ENCODE measurements around the gene CANT1. TPM values are rescaled to one million over a fixed set of nuclear protein-coding genes. Genes with fewer than 3 reads are reported as not detected.

Gene CANT1
- total RNA-seq, 2 donors from 2014 or later, result 57.5 to 61.8 TPM

DNA sequence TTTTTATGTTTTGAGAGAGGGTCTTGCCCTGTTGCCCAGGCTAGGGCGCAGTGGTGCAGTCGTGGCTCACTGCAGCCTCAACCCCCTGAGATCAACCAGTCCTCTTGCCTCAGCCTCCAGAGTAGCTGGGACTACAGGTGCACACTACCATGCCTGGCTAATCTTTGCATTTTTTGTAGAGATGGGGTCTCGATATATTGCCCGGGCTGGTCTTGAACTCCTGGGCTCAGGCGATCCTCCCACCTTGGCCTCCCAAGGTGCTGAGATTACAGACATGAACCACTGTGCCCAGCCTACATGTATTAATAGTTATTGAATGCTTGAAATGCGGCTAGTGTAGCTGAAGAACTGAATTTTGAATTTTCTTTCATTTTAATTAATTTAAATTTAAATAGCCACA is 26.6 kb upstream of the CANT1 start:
- H3K27ac ChIP-seq (ENCODE audit: low read depth, low read length), result no peak overlapping the region

GRCh38 chr17:79035686-79036085 is 26.1 kb upstream of the CANT1 start:
- no peaks in the 10 kb centered on the region for H3K27me3 ChIP-seq (ENCODE audit: control insufficient read depth, insufficient read depth, low read length, poor library complexity, severe bottlenecking)
- Mint-ChIP-seq H3K4me1 (no peaks in the 10 kb centered on the region), H3K4me3 (no peak overlapping the region), H3K36me3 (ENCODE audit: low read depth) (no peaks in the 10 kb centered on the region), H3K27ac (no peak overlapping the region), H3K27me3 (ENCODE audit: insufficient read depth) (peaks cover 34% of the 10 kb centered on the region), H3K9me3 (no peaks in the 10 kb centered on the region)
- no peaks in the 10 kb centered on the region for H3K9me3 ChIP-seq (ENCODE audit: control insufficient read depth, low read length)
- no peaks in the 10 kb centered on the region for H3K4me1 ChIP-seq (ENCODE audit: control insufficient read depth, insufficient read depth, low read length)
- H3K27ac ChIP-seq (ENCODE audit: low read depth, low read length), result no peak overlapping the region
- no peak overlapping the region for H3K9ac ChIP-seq (ENCODE audit: extremely low read depth, low read length, poor library complexity, severe bottlenecking)
- TF ChIP-seq, protein P1, sequence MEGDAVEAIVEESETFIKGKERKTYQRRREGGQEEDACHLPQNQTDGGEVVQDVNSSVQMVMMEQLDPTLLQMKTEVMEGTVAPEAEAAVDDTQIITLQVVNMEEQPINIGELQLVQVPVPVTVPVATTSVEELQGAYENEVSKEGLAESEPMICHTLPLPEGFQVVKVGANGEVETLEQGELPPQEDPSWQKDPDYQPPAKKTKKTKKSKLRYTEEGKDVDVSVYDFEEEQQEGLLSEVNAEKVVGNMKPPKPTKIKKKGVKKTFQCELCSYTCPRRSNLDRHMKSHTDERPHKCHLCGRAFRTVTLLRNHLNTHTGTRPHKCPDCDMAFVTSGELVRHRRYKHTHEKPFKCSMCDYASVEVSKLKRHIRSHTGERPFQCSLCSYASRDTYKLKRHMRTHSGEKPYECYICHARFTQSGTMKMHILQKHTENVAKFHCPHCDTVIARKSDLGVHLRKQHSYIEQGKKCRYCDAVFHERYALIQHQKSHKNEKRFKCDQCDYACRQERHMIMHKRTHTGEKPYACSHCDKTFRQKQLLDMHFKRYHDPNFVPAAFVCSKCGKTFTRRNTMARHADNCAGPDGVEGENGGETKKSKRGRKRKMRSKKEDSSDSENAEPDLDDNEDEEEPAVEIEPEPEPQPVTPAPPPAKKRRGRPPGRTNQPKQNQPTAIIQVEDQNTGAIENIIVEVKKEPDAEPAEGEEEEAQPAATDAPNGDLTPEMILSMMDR (conservative IDR thresholded peaks at IDR 0.05), result no peak
- H3K4me3 ChIP-seq (ENCODE audit: low read length), result no peak overlapping the region
- H3K36me3 ChIP-seq (ENCODE audit: control insufficient read depth, insufficient read depth, low read length), result no peaks in the 10 kb centered on the region
- peak; percentile 32 for DNase-seq
- WGBS, 2 experiments (ENCODE audit: insufficient coverage in 1 of 2, insufficient read length in 1 of 2), result 93 to 96% methylated on average over 4 to 6 of the region's 6 CpGs

More for the DNA sequence above, 26.6 kb upstream of the CANT1 start:
- H3K27ac Mint-ChIP-seq, result no peak overlapping the region
- TF ChIP-seq, protein P1 (conservative IDR thresholded peaks at IDR 0.05), result no peak
- no peaks in the 10 kb centered on the region for H3K36me3 Mint-ChIP-seq (ENCODE audit: low read depth)
- H3K36me3 ChIP-seq (ENCODE audit: control insufficient read depth, insufficient read depth, low read length), result no peaks in the 10 kb centered on the region
- H3K4me3 Mint-ChIP-seq, result no peak overlapping the region
- peaks cover 31% of the 10 kb centered on the region for H3K27me3 Mint-ChIP-seq (ENCODE audit: insufficient read depth)
- H3K9me3 Mint-ChIP-seq, result no peaks in the 10 kb centered on the region
- no peaks in the 10 kb centered on the region for H3K27me3 ChIP-seq (ENCODE audit: control insufficient read depth, insufficient read depth, low read length, poor library complexity, severe bottlenecking)
- no peaks in the 10 kb centered on the region for H3K4me1 Mint-ChIP-seq
- no peaks in the 10 kb centered on the region for H3K4me1 ChIP-seq (ENCODE audit: control insufficient read depth, insufficient read depth, low read length)
- H3K4me3 ChIP-seq (ENCODE audit: low read length), result no peak overlapping the region
- WGBS, 2 experiments (ENCODE audit: insufficient coverage in 1 of 2, insufficient read length in 1 of 2), result 82 to 95% methylated on average over 2 to 6 of the region's 6 CpGs
- no peaks in the 10 kb centered on the region for H3K9me3 ChIP-seq (ENCODE audit: control insufficient read depth, low read length)
- no peak overlapping the region for H3K9ac ChIP-seq (ENCODE audit: extremely low read depth, low read length, poor library complexity, severe bottlenecking)
- DNase-seq, result peak; percentile 22

GRCh38 chr17:79034931-79035485 is 25.4 kb upstream of the CANT1 start:
- Mint-ChIP-seq H3K4me3 (no peak overlapping the region), H3K4me1 (no peaks in the 10 kb centered on the region), H3K36me3 (ENCODE audit: low read depth) (no peaks in the 10 kb centered on the region), H3K27ac (no peak overlapping the region), H3K9me3 (no peaks in the 10 kb centered on the region), H3K27me3 (ENCODE audit: insufficient read depth) (peaks cover 37% of the 10 kb centered on the region)
- Histone ChIP-seq H3K9ac (ENCODE audit: extremely low read depth, low read length, poor library complexity, severe bottlenecking) (no peak overlapping the region), H3K27ac (ENCODE audit: low read depth, low read length) (no peak overlapping the region), H3K27me3 (ENCODE audit: control insufficient read depth, insufficient read depth, low read length, poor library complexity, severe bottlenecking) (no peaks in the 10 kb centered on the region), H3K4me1 (ENCODE audit: control insufficient read depth, insufficient read depth, low read length) (no peaks in the 10 kb centered on the region), H3K9me3 (ENCODE audit: control insufficient read depth, low read length) (no peaks in the 10 kb centered on the region), H3K36me3 (ENCODE audit: control insufficient read depth, insufficient read depth, low read length) (no peaks in the 10 kb centered on the region), H3K4me3 (ENCODE audit: low read length) (no peak overlapping the region)
- TF ChIP-seq, protein P1 (conservative IDR thresholded peaks at IDR 0.05), result no peak
- 74 to 75% methylated on average over 6 to 8 of the region's 8 CpGs for WGBS, 2 experiments (ENCODE audit: insufficient coverage in 1 of 2, insufficient read length in 1 of 2)
- DNase-seq, result no peak

Measured in endodermal cell (in vitro differentiated cells).